ENCODE data around the gene AGBL1.

AGBL1 gene

GRCh38 chr15:86610038-86610437, 530.4 kb downstream of the AGBL1 start:
- DNase-seq: no peak

- no peak for DNase-seq
These were observed 531.9 kb downstream of the AGBL1 start for GRCh38 chr15:86611417-86612040.

- no peak for DNase-seq
These were observed 535.7 kb downstream of the AGBL1 start for GRCh38 chr15:86615411-86615810.

GRCh38 chr15:86615816-86616215, 536.1 kb downstream of the AGBL1 start:
- no peak for DNase-seq

- DNase-seq: no peak
These were observed 537.1 kb downstream of the AGBL1 start for GRCh38 chr15:86616771-86617170.

GRCh38 chr15:86620157-86620556, 540.5 kb downstream of the AGBL1 start:
- no peak for DNase-seq

- DNase-seq: no peak
These were observed 541.1 kb downstream of the AGBL1 start for GRCh38 chr15:86620641-86621349.

GRCh38 chr15:86623236-86623635, 543.6 kb downstream of the AGBL1 start:
- DNase-seq: no peak

GRCh38 chr15:86624261-86625036, 544.8 kb downstream of the AGBL1 start:
- DNase-seq: peak in 1 of 2 experiments; percentile 2

GRCh38 chr15:86629409-86630356, 550.0 kb downstream of the AGBL1 start:
- no peak for DNase-seq

- DNase-seq: no peak
These were observed 551.3 kb downstream of the AGBL1 start for GRCh38 chr15:86630946-86631345.

GRCh38 chr15:86634146-86634545, 554.5 kb downstream of the AGBL1 start:
- DNase-seq: no peak

- no peak for DNase-seq
These were observed 555.4 kb downstream of the AGBL1 start for GRCh38 chr15:86634992-86635638.

GRCh38 chr15:86644339-86644738, 564.7 kb downstream of the AGBL1 start:
- DNase-seq: no peak

GRCh38 chr15:86645925-86646500, 566.3 kb downstream of the AGBL1 start:
- no peak for DNase-seq

GRCh38 chr15:86647810-86648440, 568.3 kb downstream of the AGBL1 start:
- no peak for DNase-seq

GRCh38 chr15:86649277-86649676, 569.6 kb downstream of the AGBL1 start:
- DNase-seq: no peak

- DNase-seq: no peak
These were observed 570.4 kb downstream of the AGBL1 start for GRCh38 chr15:86650094-86650493.

GRCh38 chr15:86653344-86654197, 573.9 kb downstream of the AGBL1 start:
- no peak for DNase-seq

- no peak for DNase-seq
These were observed 574.8 kb downstream of the AGBL1 start for GRCh38 chr15:86654501-86654900.
